Stimulated activated CD8-positive, alpha-beta memory T cell treated with anti-CD3 and anti-CD28 coated beads, Interleukin-4, amount 100 ng/mL, for 24 hours (primary cell): Measurements from ENCODE around the gene KCNS1.
A peak's percentile ranks its signal among the peaks of the same experiment; 100 is the strongest.
"Not testable (repeated sequence)": the region's sequence is repeated elsewhere in the genome, so short reads cannot be mapped to it uniquely, and the experiment has no call there.

ENCODE experiments used
- DNase-seq: peaks from one replicate; pipeline ENCODE4 v3.0.0-alpha.2; 2020; ENCODE audit warnings: low read depth

KCNS1 gene, protein sequence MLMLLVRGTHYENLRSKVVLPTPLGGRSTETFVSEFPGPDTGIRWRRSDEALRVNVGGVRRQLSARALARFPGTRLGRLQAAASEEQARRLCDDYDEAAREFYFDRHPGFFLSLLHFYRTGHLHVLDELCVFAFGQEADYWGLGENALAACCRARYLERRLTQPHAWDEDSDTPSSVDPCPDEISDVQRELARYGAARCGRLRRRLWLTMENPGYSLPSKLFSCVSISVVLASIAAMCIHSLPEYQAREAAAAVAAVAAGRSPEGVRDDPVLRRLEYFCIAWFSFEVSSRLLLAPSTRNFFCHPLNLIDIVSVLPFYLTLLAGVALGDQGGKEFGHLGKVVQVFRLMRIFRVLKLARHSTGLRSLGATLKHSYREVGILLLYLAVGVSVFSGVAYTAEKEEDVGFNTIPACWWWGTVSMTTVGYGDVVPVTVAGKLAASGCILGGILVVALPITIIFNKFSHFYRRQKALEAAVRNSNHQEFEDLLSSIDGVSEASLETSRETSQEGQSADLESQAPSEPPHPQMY

DNA sequence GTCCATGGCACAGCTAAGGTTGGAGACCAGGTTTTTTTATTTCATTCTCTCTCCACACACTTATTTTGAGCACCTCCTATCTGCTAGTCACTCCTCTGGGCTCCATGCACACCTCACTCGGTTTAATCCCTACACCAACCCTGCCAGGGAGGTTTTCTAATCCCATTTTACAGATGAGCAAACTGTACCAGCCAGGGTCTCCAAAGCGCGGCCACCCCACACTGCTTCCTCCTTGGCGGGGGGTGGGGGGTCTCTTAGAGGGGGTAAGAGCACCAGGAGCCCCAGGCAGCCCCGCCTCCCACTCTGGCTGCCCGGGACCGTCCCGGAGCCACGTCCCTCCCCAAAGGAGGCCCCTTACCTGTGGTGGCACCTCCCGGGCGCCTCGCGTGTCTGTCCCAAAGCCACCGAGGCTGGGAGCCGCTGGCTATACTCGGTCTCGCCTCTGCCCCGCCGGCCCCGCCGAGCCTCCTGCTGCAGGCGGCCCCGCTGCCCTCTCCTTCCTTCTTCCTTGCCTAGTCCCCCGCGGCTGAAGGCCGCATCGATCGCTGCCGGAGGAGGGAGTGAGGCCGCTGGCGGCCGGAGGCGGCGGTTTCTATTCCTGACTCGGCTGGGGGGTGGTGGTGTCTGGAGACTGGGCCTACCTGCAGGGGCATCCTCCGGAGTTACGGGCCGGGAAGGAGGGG is at the start of gene KCNS1:
TSS of gene KCNS1 (minus strand) at position 565 of the 683 bp plus-strand sequence. CDS start 1,891 bp downstream, outside the sequence.
- no peak for DNase-seq

DNA sequence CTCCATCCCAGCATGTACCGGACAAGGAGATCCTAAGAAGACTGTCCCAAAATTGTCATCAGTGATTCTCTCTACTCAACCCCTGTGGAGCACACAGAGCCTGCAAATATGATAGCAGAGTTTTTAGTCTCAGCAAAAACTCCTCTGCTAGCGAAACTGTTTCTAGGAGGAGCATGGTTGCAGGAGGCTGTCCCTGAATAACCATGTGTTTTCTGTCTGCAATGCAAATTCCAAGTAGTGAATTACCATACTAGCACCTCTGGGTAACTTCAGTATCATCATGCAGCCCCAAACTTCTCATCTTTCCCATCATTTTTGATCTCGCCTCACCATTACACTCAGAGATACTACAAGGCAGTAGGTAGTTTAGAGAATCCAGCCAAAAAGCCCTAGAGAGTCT is 48.1 kb upstream of the KCNS1 start:
- no peak for DNase-seq

DNA sequence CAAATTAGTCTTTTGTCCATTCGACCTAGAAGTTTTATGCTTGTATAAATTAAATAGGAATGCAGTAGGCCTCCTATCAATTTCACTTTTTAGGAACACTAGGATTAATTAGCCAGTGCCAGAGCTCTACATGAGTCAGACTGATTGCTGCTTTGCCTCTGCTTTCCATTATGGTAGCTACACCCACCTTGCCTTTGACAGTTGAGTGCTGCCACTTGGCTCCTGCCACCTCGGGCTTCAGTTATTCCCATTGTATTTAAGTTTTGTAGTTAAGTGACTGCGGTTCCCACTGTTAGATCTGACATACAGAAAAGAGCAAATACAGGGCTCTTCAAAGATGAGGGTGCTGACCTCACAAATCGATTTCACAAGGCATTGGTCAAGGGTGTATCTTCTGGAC is 39.9 kb upstream of the KCNS1 start:
- no peak for DNase-seq

DNA sequence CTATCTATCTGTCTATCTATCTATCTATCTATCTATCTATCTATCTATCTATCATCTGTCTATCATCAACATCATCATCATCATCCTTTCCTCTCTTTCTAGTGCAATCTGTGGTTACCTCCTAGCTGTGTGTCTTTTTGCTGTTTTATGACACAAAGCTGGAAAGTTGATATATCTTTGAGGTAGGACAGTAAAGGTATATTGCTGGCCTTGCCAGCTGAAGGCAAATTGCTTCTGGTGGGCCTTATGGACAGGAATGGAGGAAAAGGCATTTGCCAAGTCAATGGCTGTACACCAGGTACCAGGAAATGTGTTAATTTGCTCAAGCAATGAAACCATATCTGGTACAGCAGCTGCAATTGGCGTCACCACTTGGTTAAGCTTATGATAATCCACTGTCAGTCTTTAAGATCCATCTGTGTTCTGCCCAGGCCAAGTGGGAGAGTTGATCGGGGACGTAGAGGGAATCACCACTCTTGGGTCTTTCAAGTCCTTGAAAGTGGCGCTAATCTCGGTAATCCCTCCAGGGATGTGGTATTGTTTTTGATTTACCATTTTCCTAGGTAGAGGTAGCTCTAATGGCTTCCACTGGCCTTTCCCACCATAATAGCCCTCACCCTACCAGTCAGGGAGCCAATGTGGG is 38.9 kb upstream of the KCNS1 start:
- DNase-seq, result not testable (repeated sequence)

DNA sequence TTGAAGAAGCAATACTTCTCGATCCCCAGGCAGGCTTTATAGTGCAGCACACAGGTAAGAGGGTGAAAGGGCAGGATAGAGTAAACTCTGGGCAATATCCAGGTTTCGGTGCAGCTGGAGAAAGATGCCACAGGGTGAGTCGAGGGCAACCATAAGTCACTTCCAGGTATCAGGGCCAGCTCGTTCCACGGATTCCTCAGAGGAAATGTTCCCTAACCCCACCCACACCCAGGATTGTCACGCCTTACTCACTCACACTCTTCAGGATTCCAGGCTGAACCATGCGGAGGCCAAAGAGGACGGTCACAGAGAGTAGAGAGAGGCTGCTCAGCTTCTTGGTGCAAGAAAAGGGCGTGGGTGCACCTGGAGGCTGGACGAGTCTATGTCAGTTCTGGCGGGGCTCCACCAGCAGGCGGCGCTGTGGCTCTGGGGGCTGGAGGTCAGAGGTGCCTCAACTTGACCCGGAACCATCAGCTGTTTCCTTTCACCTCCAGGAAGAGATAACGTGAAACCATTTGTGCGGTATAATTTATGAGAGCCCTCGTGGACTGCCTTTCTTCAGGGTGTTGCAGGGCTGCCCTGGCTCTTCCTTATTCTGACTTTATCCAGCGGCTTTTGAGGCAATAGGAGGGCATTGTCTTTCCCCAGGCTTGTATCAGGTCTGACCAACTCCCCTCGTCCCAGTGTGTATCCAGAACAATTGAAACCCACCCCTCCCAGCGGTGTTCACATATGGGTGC is 37.8 kb upstream of the KCNS1 start:
- peak; percentile 44 for DNase-seq

DNA sequence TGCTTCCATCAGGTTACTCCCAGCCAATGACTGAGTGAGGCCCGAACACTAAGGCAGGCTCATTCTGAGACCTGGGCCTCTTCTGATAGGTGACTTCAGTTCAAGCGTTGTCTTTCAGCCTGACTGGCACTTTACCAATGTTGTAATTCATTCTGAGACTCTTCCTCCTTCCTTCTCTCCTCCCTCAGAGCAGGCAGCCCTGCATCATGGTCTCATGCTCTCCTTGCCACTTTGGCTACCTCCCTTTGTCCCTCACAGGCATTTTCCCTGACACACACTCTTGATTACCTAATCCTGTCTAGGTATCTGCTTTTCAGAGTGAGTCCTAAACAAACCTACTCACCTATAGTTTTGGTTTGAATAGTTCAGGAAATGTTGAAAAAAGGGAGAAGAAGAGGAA is 36.0 kb upstream of the KCNS1 start:
- no peak for DNase-seq

DNA sequence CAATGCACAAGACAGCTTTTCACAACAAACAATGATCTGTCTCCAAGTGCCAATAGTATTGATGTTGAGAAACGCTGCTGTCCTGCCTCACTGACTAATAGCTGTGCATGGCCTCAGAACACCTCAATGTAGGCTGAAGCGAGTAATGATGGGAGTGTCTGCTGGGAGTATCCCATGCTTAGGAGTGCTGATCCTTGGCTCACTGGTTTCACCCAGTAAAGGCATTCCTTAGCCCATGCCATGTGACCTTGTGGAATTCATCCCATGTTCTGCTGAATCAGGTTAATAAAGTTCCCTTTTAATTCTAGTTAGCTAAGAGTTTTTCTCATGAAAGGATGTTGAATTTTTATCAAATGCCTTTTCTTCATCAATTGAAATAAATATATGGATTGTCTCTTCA is 27.2 kb upstream of the KCNS1 start:
- no peak for DNase-seq

DNA sequence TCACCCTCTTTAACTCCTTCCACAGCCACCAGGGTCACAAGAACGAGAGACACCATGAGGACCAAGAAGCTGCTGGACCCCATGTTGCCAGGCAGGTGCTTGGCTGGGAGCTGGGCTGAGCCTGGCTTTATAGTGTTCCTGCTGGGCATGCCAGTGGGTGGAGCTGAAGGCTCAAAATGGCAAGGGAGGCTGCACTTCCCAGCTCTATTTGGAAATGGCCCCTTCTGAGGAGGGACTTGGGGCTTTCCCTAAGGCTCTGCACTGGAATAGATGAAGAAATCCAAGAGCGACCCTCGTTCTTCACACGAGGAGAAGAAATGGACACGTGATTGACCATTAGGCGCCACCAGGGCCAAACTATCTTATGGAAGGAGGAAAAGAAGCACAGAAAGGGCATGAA is 23.4 kb upstream of the KCNS1 start, which contains the start of gene WFDC12:
TSS of gene WFDC12 (minus strand) at position 101 of the 400 bp plus-strand sequence. CDS start at position 83, 18 bp downstream.
- no peak for DNase-seq

DNA sequence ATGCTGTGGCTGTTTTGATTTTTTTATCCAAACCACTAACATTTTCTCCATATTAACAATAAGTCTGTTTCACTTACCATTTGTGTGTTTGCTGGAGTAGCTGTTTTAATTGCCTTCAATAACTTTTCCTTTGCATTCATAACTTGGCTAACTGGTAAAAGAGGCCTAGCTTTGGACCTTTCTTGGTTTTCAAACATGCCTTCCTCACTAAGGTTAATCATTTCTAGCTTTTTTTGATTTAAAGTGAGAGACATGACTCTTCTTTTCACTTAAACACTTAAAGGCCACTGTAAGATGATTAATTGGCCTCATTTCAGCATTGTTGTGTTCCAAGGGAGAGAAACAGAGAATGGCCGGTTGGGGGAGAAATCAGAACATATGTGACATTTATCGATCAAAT is 20.5 kb upstream of the KCNS1 start:
- no peak for DNase-seq

DNA sequence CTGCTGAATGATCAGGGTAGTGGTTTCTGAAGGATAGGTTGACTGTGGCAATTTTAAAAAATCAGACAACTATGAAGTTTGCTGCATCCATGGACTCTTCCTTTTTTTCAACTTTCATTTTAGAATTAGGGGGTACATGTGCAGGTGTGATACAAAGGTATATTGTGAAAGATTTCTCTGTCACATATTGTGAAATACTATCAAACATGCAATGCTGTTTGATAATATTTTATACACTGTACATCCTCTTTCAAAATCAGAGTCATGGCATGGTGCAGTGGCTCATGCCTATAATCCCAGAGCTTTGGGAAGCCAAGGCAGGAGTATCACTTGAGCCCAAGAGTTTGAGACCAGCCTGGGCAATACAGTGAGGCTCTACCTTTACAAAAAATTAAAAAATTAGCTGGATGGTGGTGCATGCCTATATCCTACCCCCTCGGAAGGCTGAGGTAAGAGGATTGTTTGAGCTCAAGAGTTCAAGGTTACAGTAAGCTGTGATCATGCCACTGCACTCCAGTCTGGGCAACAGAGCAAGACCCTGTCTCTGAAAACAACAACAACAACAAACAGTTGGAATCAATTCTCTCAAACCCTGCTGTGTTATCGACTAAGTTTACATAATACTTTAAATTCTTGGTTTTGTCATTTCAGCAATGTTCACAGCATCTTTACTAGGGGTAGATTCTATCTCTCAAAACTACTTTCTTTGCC is 18.8 kb upstream of the KCNS1 start:
- no peak for DNase-seq

DNA sequence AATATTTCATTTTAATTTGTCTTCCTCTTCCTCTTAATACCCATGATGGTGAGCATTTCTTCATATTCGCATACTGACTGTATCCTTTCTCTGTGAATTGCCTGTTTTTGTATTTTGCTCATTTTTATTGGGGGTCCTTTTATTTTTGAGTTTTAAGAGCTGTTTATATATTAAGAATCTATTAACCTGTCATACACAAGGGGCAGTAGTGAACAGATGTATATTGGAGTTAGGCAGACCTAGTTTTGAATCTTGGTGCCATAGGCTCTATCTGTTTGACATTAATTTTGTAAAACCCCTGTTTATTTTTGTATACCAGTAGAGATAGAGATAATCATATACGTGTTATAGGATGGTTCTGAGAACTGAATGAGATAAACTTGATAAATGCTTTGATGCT is 17.1 kb upstream of the KCNS1 start:
- DNase-seq, result no peak

DNA sequence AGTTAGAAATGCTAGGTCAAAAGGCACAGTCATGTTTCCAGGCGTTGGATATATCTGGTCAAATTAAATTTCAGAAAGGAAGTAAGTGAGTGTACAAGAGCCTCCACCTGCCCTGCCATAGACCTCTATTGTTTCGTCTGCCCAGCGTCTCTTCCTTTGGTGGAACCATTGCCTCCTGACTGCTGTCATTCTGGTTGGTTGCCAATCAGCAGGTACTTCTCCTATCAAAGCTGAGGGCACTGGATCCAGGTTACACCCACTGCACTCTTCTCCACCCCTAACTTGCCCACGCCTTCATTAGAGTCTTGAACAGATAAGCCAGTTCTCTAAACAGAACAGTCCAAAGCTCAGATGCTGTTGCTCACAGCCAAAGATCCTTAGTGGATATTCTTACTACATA is 16.7 kb upstream of the KCNS1 start:
- no peak for DNase-seq

DNA sequence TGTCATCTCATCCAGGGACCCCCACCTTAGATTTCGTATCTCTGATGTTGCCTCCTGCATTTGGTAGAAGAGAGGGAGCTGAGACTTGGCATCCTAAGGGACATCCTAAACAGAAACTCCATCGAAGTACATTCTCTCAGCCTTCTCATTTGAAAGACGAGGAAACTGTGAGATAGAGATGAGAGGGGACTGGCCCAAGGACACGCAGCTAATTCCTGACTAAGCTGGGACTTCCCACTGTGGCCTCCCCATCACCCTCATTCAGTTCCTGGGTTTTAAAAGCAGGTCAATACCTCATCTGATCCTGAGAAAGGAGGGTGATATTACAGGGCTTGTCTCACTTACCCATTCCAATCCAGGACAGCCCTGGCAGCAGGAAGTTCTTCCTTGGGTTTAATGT is 14.9 kb upstream of the KCNS1 start:
- DNase-seq, result no peak

DNA sequence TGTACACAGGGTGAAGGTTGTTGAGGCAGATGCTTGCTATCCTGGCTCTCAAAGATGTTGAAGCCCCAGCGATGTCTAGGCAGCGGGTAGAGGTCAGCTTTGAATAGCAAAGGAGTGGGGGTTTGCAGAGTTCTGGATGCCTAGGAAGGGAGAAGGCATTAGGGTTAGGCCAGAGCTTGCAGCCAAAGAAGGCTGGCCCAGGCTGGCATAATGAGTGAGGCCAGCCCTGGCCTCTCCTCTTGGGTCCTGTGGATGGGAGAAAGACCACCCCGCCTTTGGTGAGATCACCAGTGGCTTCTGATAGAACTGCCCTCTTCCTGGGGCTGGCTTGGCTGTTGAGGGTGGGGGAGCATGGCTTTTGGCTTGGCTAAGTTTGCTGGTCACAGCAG is 14.5 kb upstream of the KCNS1 start:
- no peak for DNase-seq

DNA sequence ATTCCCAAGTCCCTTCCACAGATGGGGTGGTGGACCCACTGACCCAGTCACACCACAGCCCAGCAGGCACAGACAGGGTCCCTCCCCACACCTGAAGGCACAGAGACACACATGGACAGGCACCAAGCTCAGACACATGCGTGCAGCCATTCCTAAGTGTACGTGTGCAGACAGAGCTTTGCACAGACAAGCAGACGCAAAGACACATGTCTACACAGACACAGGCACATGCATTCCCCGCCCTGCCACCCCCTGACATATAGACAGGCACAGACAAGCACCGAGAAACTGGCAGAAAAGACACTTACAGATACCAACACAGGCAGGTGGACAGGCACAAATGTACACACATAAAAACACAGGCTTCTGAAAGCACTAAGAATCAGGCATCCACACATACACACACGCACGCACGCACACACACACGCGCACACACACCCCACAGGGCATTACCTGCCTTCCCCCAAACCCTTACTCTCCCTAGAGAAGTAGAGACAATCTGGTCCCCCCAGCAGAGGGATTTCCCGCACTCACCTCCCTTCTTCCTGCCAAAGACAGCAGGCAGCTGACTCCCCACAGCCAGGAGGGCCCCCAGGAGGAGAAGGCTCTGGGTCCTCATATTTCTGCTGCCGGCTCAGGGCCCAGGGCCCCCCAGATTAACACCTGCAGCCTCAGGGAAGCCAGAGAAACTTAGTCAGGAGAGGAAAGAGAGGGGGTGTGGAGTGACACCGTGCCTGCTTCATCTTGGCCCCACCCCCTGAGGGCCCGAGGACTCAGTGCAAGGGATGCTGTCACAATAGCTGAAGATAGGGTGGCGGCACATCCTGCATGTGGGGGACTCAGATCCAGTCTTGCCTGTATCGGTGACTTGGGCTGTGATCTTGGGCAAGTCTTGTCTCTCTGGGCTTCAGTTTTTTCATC is 13.8 kb upstream of the KCNS1 start, which contains the start of gene WFDC5:
TSS of gene WFDC5 (minus strand) at position 710 of the 921 bp plus-strand sequence. CDS start at position 619, 91 bp downstream.
- DNase-seq, result no peak

DNA sequence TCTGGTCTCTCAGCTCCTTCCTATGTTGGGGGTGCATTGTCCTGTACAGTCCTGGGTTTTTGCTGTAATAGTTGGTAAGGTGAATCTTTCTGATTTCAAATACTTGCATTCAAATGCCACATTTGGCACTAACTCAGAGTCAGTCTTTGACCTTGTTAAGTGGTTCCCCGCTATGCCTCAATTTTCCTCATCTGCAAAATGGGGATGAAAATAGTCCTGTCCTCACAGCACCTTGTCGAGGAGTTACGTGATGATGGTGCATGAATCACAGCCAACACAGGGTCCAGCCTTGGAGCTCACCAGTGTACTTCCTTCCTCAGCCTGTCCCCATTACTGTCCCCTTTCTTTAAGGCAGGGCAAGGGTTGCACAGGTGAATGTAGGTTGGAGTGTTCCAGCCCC is 12.9 kb upstream of the KCNS1 start:
- no peak for DNase-seq

DNA sequence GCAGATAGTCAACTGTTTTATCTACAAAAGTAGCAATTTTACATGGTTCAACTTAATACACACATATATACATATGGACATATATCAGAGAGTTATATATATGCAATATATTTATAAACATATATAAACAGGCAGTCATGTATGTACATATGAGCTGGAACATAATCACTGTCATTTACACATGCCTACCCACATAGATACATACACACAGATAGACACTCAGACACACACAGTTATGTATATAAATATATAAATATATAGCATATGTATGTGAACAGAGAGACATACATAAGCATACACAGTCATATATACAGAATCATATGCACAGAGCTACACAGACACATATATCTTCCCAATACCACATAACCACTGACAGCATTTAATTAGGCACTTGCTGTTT is 11.8 kb upstream of the KCNS1 start:
- DNase-seq, result no peak

DNA sequence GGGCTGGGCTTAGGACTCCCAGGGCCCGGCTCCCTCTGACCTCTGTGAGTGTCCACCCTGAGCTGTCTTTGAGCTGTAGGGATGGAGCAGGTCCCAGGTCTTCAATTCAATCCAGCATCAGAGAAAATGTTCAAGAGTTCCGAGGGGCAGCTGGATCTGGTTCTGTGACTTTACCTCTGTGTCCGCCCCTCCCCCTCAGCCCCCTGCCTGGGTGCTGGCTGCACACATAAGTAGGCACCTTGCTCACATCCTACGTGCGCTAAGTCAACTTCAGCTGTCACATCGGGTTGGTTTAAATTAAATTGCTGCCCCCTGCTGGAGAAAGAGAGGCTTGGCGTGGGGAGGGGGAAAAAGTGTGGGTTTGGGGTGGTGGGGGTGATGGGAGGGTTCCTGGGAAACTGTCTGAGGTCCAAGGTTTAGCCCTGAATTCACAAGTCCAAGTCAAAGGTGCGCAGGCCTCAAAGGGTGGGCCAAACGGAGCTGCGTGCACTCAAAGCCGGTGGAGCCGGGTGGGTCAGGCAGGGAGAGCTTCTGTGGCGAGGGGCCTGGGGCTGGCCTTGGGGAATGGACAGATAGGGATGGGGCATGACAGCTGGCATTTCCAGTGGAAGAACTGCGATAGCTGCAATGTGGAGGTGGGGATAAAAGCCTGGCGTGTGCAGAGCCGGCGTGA is 11.0 kb upstream of the KCNS1 start:
- DNase-seq, result no peak

DNA sequence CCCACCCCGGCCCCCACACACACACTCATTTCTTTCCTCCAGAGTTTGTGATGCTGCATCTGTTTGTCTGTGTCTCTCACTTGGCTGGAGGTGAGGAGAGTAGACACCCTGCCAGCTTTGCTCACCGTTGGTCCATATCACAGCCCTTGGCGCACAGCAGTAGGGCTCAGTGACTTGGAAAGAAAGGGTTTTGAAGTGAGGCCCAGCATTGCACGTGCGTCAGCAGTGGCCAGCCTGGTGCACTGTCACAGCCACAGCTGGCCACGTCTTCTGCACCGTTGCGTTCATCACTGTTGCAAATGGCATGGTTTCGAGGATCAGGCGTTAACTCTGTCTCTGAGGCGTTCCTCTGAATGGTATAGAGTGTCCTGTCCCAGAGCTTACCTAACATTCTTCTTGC is 10.4 kb upstream of the KCNS1 start:
- DNase-seq, result no peak

DNA sequence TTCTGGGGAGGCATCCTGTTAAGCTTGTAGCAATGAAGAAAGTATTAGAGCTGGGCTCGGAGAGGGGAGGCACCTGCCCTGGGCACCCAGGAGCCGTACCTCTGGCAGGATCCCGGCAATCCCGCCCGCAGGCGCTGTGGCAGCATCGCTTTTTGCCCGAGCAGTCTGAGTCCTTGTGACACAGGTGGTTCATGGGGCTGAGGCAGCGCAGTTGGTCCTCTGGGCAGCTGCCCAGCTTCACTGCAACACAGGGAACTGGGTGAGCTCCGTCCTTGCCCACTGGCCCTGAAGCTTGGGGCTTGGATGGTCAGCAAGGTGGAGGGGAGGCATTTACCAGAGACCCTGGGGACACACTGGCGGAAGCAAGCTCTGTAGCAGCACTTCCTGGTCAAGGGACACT is 9.4 kb upstream of the KCNS1 start:
- DNase-seq, result no peak
